Activated CD8-positive, alpha-beta T cell treated with anti-CD3 and anti-CD28 coated beads for 36 hours (primary cell): ENCODE results near the gene CHN1. TPM values are rescaled to one million over a fixed set of nuclear protein-coding genes. Genes with fewer than 3 reads are reported as not detected.

Source experiments
- ATAC-seq: fragments of 200-7000 bp; cut with Tn5 transposase; one replicate; pipeline ENCODE4 v1.10.0; 2021; ENCODE audit warnings: mild to moderate bottlenecking, moderate library complexity
- CTCF ChIA-PET: fragments of 350-600 bp; sonication (Branson Sonifier 250); formaldehyde crosslinking; loops from one replicate; lab custom pipeline; 2021; ENCODE audit warnings: antibody characterized with exemption; lab: Charles Lee
- POLR2A ChIA-PET: fragments of 350-600 bp; sonication (Branson Sonifier 250); formaldehyde crosslinking; loops from one replicate; lab custom pipeline; 2021; ENCODE audit warnings: antibody characterized with exemption; lab: Charles Lee
- DNase-seq: peaks from one replicate; pipeline ENCODE4 v3.0.0-alpha.2; 2020
- H3K27ac Mint-ChIP-seq: one replicate; pipeline ENCODE4 v1.8.0; 2021; ENCODE audit warnings: mild to moderate bottlenecking, mixed read lengths
- H3K27me3 Mint-ChIP-seq: one replicate; pipeline ENCODE4 v1.8.0; 2021; ENCODE audit warnings: mixed read lengths
- H3K36me3 Mint-ChIP-seq: one replicate; pipeline ENCODE4 v1.8.0; 2021; ENCODE audit warnings: low read depth, mixed read lengths
- H3K4me1 Mint-ChIP-seq: one replicate; pipeline ENCODE4 v1.8.0; 2021; ENCODE audit warnings: low read depth, mixed read lengths
- H3K4me3 Mint-ChIP-seq: one replicate; pipeline ENCODE4 v1.8.0; 2021; ENCODE audit warnings: mild to moderate bottlenecking, moderate library complexity, mixed read lengths
- H3K9me3 Mint-ChIP-seq: one replicate; pipeline ENCODE4 v1.8.0; 2021; ENCODE audit warnings: mixed read lengths
- intact Hi-C: fragments of 100-400 bp; cut with micrococcal nuclease; formaldehyde crosslinking; loops from one replicate; pipeline ENCODE4 v1.10.0; 2022
- total RNA-seq, 2 experiments: library from RNA; stranded (reverse); gene quantifications; one replicate each; pipeline ENCODE4 v1.2.3, GENCODE V29; 2021
- TF ChIP-seq, protein P1 (sequence below): fragments of 200-600 bp; IDR thresholded peaks from one replicate; pipeline ENCODE4 v1.8.0; 2022; ENCODE audit warnings: antibody characterized with exemption, mild to moderate bottlenecking

Gene CHN1
- total RNA-seq, 2 experiments from 2014 or later: 2.9 to 3.0 TPM

DNA sequence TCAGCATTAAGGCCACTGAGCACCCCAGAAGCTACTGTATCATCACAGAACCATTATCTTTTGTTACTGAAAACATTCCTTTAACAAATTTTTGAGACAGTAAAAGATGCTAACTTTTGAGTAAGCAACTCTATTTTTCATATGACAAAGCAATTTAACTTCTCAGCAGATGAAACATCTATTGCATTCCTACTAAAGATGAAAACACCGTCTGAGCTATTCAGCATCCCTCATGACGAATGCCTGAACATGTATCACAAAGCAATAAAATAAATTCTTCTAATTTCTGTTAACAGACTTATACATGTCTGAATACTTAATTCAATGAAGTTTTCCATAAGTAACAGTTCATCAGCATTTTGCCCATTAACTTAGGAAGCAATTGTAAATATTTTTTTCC lies 23.9 kb downstream of the CHN1 start:
- POLR2A ChIA-PET: no interaction called here
- Mint-ChIP-seq H3K9me3 (no peaks in the 10 kb centered on the region), H3K36me3 (no peaks in the 10 kb centered on the region), H3K4me1 (no peaks in the 10 kb centered on the region), H3K4me3 (no peak overlapping the region), H3K27me3 (peaks cover 4% of the 10 kb centered on the region), H3K27ac (no peak overlapping the region)
- intact Hi-C loops: no loop called here
- TF ChIP-seq, protein P1, sequence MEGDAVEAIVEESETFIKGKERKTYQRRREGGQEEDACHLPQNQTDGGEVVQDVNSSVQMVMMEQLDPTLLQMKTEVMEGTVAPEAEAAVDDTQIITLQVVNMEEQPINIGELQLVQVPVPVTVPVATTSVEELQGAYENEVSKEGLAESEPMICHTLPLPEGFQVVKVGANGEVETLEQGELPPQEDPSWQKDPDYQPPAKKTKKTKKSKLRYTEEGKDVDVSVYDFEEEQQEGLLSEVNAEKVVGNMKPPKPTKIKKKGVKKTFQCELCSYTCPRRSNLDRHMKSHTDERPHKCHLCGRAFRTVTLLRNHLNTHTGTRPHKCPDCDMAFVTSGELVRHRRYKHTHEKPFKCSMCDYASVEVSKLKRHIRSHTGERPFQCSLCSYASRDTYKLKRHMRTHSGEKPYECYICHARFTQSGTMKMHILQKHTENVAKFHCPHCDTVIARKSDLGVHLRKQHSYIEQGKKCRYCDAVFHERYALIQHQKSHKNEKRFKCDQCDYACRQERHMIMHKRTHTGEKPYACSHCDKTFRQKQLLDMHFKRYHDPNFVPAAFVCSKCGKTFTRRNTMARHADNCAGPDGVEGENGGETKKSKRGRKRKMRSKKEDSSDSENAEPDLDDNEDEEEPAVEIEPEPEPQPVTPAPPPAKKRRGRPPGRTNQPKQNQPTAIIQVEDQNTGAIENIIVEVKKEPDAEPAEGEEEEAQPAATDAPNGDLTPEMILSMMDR: no peak
- CTCF ChIA-PET: interaction anchor here (0.8 to 2.0 kb wide), 5 partner anchors 9 to 232 kb away, joined by 3 to 11 read pairs (median 4); no protein-coding TSS in a partner anchor
- ATAC-seq: no peak
- DNase-seq: no peak

DNA sequence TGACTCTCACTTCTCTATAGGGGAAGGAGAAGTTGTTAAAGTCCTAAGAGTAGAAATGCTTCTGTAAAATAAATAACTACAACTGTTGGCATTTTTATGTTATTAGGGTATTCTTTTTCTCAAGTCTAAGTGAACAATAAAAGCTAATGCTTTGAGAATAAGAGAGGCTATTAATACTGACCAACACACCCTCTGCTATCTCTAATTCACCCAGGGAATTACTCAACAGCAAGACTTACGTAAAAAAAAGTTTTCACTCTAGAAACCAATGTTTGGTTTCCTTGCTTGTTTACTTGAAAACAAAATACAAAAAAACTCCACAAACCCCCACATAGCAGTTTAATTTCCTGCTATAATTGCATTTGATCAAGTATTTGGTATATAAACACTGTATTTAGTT lies 25.2 kb downstream of the CHN1 start:
- intact Hi-C loops: no loop called here
- H3K9me3 Mint-ChIP-seq: no peaks in the 10 kb centered on the region
- no peaks in the 10 kb centered on the region for H3K4me1 Mint-ChIP-seq
- DNase-seq (no peak), ATAC-seq (no peak)
- POLR2A ChIA-PET: no interaction called here
- H3K27ac Mint-ChIP-seq: no peak overlapping the region
- TF ChIP-seq, protein P1: no peak
- H3K27me3 Mint-ChIP-seq: peaks cover 4% of the 10 kb centered on the region
- H3K4me3 Mint-ChIP-seq: no peak overlapping the region
- CTCF ChIA-PET: interaction anchor here (0.7 to 2.0 kb wide), 6 partner anchors 11 to 283 kb away, joined by 3 to 11 read pairs (median 4); no protein-coding TSS in a partner anchor
- H3K36me3 Mint-ChIP-seq: no peaks in the 10 kb centered on the region

DNA sequence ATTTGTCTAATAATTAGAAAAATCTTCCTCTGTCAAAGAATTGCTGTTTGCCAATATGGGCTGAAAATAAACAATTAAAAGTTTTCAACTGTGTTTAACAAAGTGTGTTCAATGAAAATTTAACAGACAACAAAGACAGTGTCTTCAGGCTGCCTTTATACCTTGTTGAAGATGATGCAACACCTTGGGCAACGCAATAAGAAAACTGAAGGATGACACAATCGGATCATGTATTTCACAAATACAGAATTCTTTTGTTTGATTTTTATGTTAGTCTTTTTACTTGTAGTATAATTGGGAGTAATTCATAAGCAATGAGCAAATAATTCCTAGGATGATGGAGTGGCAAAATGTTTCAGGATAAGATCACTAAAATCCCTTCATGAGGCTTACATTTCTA lies 27.8 kb downstream of the CHN1 start:
- Mint-ChIP-seq H3K9me3 (no peaks in the 10 kb centered on the region), H3K36me3 (no peaks in the 10 kb centered on the region), H3K4me1 (no peaks in the 10 kb centered on the region), H3K27ac (no peak overlapping the region), H3K4me3 (no peak overlapping the region), H3K27me3 (peaks cover 7% of the 10 kb centered on the region)
- DNase-seq: no peak
- ATAC-seq: no peak
- intact Hi-C loops: no loop called here
- TF ChIP-seq, protein P1: no peak
- ChIA-PET CTCF (no interaction called here), POLR2A (no interaction called here)

DNA sequence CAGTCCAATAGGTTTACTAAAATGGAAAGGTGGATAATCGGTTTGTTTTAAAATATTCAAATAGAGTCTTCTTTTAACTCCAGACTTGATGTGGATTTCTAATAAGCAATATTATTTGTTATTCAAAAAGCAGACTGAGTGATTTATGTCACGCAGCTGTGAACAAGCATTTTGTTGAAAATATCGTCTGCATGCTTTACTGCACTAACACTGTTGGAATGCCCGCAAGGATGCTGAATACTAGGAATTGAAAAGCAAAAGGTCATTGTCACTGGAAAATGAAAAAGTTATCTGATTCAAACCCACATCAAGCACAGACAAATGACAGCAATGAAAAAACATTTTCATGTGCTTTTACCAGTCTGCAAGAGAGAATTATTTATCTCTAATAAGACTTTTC lies 31.1 kb downstream of the CHN1 start:
- TF ChIP-seq, protein P1: no peak
- Mint-ChIP-seq H3K4me1 (peaks cover 4% of the 10 kb centered on the region), H3K4me3 (no peak overlapping the region), H3K27ac (no peak overlapping the region), H3K9me3 (no peaks in the 10 kb centered on the region), H3K36me3 (no peaks in the 10 kb centered on the region), H3K27me3 (peaks cover 9% of the 10 kb centered on the region)
- ChIA-PET POLR2A (no interaction called here), CTCF (interaction anchor here (0.7 to 2.7 kb wide), 2 partner anchors 225 to 242 kb away, joined by 3 to 12 read pairs; no protein-coding TSS in a partner anchor)
- intact Hi-C loops: no loop called here
- ATAC-seq: no peak
- DNase-seq: no peak

DNA sequence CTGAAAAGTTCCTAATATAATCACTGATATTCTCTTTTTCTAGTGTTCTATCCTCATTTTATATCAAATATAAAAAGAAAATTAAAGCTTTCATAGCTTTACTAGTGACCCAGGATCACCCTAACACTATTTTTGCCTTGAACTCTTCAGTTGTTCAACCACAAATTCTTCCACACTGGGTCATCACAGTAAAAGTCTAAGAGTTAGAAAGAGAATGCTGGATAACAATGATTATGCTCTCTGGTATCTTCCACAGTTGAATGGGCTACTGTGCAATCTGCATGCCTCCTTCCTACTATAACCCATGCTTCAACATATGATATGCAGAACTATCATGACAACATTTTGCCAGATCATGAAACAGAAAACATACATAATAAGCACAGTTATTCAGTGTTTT lies 32.3 kb downstream of the CHN1 start:
- no peak overlapping the region for H3K4me3 Mint-ChIP-seq
- ChIA-PET POLR2A (interaction anchor here (0.6 to 0.7 kb wide), 3 partner anchors 15 to 241 kb away, joined by 3 read pairs; no protein-coding TSS in a partner anchor), CTCF (interaction anchor here (1.1 to 2.7 kb wide), 4 partner anchors 8 to 224 kb away, joined by 3 to 12 read pairs (median 4); no protein-coding TSS in a partner anchor)
- no peaks in the 10 kb centered on the region for H3K9me3 Mint-ChIP-seq
- peaks cover 9% of the 10 kb centered on the region for H3K27me3 Mint-ChIP-seq
- intact Hi-C loops: no loop called here
- H3K4me1 Mint-ChIP-seq: peaks cover 5% of the 10 kb centered on the region
- DNase-seq (no peak), ATAC-seq (no peak)
- TF ChIP-seq, protein P1: no peak
- no peak overlapping the region for H3K27ac Mint-ChIP-seq
- no peaks in the 10 kb centered on the region for H3K36me3 Mint-ChIP-seq
